Esophagus (tissue), 2 donors: Measurements from ENCODE around the gene FHIT. TPM values are rescaled to one million over a fixed set of nuclear protein-coding genes. Genes with fewer than 3 reads are reported as not detected.

ENCODE experiments used
- H3K27ac ChIP-seq, 2 donors: one replicate each; pipeline ENCODE4 v1.5.1; 2013; ENCODE audit warnings: low read depth in 2 of 2, mild to moderate bottlenecking in 2 of 2, inconsistent platforms in 1 of 2, low read length in 1 of 2, moderate library complexity in 1 of 2
- H3K27me3 ChIP-seq, 2 donors: one replicate each; pipeline ENCODE4 v1.6.1; 2013; ENCODE audit warnings: low read length in 2 of 2, control low read depth in 1 of 2, mild to moderate bottlenecking in 1 of 2; ENCODE audit not compliant: insufficient read depth in 2 of 2, control insufficient read depth in 1 of 2
- H3K36me3 ChIP-seq, 2 donors: one replicate each; pipeline ENCODE4 v1.6.1; 2013; ENCODE audit warnings: low read length in 1 of 2; ENCODE audit not compliant: control insufficient read depth in 2 of 2, insufficient read depth in 2 of 2
- H3K4me1 ChIP-seq, 2 donors: one replicate each; pipeline ENCODE4 v1.6.1; 2013; ENCODE audit warnings: low read length in 1 of 2; ENCODE audit not compliant: control insufficient read depth in 2 of 2, insufficient read depth in 2 of 2
- H3K4me3 ChIP-seq, 2 donors: one replicate each; pipeline ENCODE4 v1.5.1; 2013; ENCODE audit warnings: low read length in 2 of 2, mild to moderate bottlenecking in 2 of 2, low read depth in 1 of 2, moderate library complexity in 1 of 2
- H3K9me3 ChIP-seq, 2 donors: one replicate each; pipeline ENCODE4 v1.6.1; 2013; ENCODE audit warnings: mild to moderate bottlenecking in 2 of 2, low read depth in 1 of 2, low read length in 1 of 2, moderate library complexity in 1 of 2; ENCODE audit not compliant: control insufficient read depth in 2 of 2, insufficient read depth in 1 of 2
- WGBS, 2 donors: extraction: QIAGEN DNeasy Blood & Tissue Kit; methylation state at CpG; one replicate each; pipeline ENCODE4 v1.1.7; 2013; 5-methylcytosine and 5-hydroxymethylcytosine counted together
- polyA plus RNA-seq, 2 donors: library from polyadenylated mRNA; stranded (reverse); fragments of 200-250 nt; gene quantifications; one replicate each; pipeline ENCODE4 v1.2.3, GENCODE V29; 2013
- donor health status: healthy with polysubstance abuse.
- donor health status: Bipolar disorder and iron deficiency.

The FHIT gene
- polyA plus RNA-seq, 2 donors, result 3.4 to 5.0 TPM

GRCh38 chr3:60395173-60395762, 856.0 kb downstream of the FHIT start:
- Histone ChIP-seq H3K4me3 (no peak overlapping the region), H3K9me3 (no peaks in the 10 kb centered on the region), H3K4me1 (no peaks in the 10 kb centered on the region), H3K36me3 (no peaks in the 10 kb centered on the region), H3K27me3 (no peaks in the 10 kb centered on the region), H3K27ac (no peak overlapping the region)
- 86 to 89% methylated on average over 4 of the region's 4 CpGs for WGBS, 2 donors

DNA sequence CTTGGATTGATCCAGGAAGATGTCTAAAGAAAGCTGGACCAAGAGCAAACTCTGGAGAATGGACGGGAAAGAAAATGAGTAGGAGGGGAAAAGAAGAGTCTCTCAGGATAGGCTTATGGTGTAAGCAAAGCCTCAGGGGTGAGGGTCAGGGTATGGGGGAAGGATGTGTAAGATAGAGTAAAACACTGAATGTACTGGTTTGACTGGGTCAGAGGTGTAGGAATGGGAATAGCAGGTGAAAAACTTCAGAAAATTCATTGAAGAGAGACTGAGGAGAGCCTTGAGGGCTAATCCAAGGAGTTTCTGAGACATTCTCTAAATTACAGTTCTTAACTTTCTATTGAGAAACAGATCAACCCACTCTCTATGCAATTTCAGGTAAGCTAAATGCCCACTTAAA, 857.3 kb downstream of the FHIT start:
- no peaks in the 10 kb centered on the region for H3K9me3 ChIP-seq
- no peaks in the 10 kb centered on the region for H3K36me3 ChIP-seq
- no peak overlapping the region for H3K27ac ChIP-seq
- no peaks in the 10 kb centered on the region for H3K27me3 ChIP-seq
- H3K4me1 ChIP-seq, result no peaks in the 10 kb centered on the region
- no peak overlapping the region for H3K4me3 ChIP-seq
- WGBS, 2 donors, result 84 to 89% methylated on average over 1 of the region's 1 CpG

- Histone ChIP-seq H3K9me3 (no peaks in the 10 kb centered on the region), H3K4me3 (no peak overlapping the region), H3K36me3 (no peaks in the 10 kb centered on the region), H3K27me3 (no peaks in the 10 kb centered on the region), H3K4me1 (no peaks in the 10 kb centered on the region), H3K27ac (no peak overlapping the region)
- 91 to 96% methylated on average over 2 of the region's 2 CpGs for WGBS, 2 donors
Observed at GRCh38 chr3:60392501-60392900, 858.8 kb downstream of the FHIT start.

GRCh38 chr3:60391292-60391691, 860.0 kb downstream of the FHIT start:
- Histone ChIP-seq H3K4me3 (no peak overlapping the region), H3K27me3 (no peaks in the 10 kb centered on the region), H3K36me3 (no peaks in the 10 kb centered on the region), H3K4me1 (no peaks in the 10 kb centered on the region), H3K27ac (no peak overlapping the region), H3K9me3 (no peaks in the 10 kb centered on the region)
- 58 to 69% methylated on average over 1 of the region's 1 CpG for WGBS, 2 donors

DNA sequence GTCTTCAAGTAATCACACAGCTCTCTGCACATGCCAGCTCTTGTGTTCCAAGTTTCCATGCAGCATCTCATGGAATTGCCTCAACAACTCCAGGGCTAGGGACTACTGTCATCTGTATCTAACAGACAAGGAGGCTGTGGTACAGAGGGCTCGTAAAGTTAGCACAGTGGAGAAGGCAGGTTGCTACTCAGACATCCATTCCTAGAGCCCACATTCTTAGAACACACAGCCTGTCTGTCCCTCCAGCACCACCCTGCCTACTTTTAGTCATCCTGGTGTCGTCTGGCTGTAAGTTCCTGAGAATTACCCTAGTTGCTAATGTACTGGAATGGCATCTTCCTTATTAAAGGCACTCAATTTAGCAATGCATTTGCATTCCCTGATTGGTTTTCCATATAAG, 862.5 kb downstream of the FHIT start:
- Histone ChIP-seq H3K4me1 (no peaks in the 10 kb centered on the region), H3K36me3 (no peaks in the 10 kb centered on the region), H3K4me3 (no peak overlapping the region), H3K9me3 (no peaks in the 10 kb centered on the region), H3K27ac (no peak overlapping the region), H3K27me3 (no peaks in the 10 kb centered on the region)
- WGBS, 2 donors, result 80 to 93% methylated on average over 2 of the region's 2 CpGs

- WGBS, 2 donors, result 67 to 84% methylated on average over 3 of the region's 3 CpGs
- no peaks in the 10 kb centered on the region for H3K27me3 ChIP-seq
- H3K27ac ChIP-seq, result no peak overlapping the region
- no peaks in the 10 kb centered on the region for H3K36me3 ChIP-seq
- H3K4me3 ChIP-seq, result no peak overlapping the region
- no peaks in the 10 kb centered on the region for H3K9me3 ChIP-seq
- no peaks in the 10 kb centered on the region for H3K4me1 ChIP-seq
Observed at GRCh38 chr3:60386306-60386705, 864.9 kb downstream of the FHIT start.

- Histone ChIP-seq H3K27ac (no peak overlapping the region), H3K4me3 (no peak overlapping the region), H3K4me1 (no peaks in the 10 kb centered on the region), H3K9me3 (no peaks in the 10 kb centered on the region), H3K36me3 (no peaks in the 10 kb centered on the region), H3K27me3 (no peaks in the 10 kb centered on the region)
- WGBS, 2 donors, result 62 to 65% methylated on average over 5 of the region's 5 CpGs
Observed at GRCh38 chr3:60384341-60384740, 866.9 kb downstream of the FHIT start.

DNA sequence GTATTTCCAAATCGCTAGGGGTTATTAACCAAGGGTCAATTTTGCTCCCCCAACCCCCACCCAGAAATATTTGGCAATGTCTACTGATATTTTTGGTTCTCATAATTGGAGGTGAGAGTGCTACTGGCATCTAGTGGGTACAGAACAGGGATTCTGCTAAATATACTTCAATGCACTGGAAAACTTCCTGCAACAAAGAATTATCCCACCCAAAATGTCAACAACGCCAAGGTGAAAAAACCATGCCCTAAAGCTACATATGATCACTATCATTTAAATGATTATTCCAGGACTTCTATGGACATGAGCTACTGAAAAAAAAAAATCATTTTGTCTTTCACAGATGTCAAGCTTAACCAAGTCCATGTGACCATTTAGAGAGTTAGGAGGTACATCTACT, 867.9 kb downstream of the FHIT start:
- H3K4me3 ChIP-seq, result no peak overlapping the region
- 73 to 84% methylated on average over 2 of the region's 2 CpGs for WGBS, 2 donors
- H3K9me3 ChIP-seq, result no peaks in the 10 kb centered on the region
- no peaks in the 10 kb centered on the region for H3K36me3 ChIP-seq
- no peaks in the 10 kb centered on the region for H3K4me1 ChIP-seq
- H3K27ac ChIP-seq, result no peak overlapping the region
- H3K27me3 ChIP-seq, result no peaks in the 10 kb centered on the region

DNA sequence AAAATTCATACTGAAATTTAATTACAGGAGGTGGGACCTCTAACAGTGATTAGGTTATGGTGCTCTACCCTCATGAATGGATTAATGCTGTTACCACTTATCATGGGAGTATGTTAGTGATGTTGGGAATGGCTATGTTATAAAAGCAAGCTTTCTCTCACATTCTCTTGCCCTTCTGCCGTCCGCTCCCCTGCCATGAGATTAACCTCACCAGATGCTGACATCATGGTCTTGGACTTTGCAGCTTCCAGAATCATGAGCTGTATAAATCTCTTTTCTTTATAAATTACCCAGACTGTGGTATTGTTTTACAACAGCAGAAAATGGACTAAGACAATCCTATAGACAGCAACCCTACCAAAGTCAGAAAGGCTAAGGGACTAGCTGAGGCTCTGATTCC, 884.8 kb downstream of the FHIT start:
- Histone ChIP-seq H3K36me3 (no peaks in the 10 kb centered on the region), H3K4me1 (no peaks in the 10 kb centered on the region), H3K9me3 (no peaks in the 10 kb centered on the region), H3K27me3 (no peaks in the 10 kb centered on the region), H3K27ac (no peak overlapping the region), H3K4me3 (no peak overlapping the region)
- WGBS, 2 donors, result 87 to 96% methylated on average over 2 of the region's 2 CpGs

- Histone ChIP-seq H3K9me3 (no peaks in the 10 kb centered on the region), H3K4me3 (no peak overlapping the region), H3K4me1 (no peaks in the 10 kb centered on the region), H3K36me3 (no peaks in the 10 kb centered on the region), H3K27ac (no peak overlapping the region), H3K27me3 (no peaks in the 10 kb centered on the region)
- WGBS, 2 donors, result 30 to 39% methylated on average over 2 of the region's 2 CpGs
Observed at GRCh38 chr3:60365360-60365759, 885.9 kb downstream of the FHIT start.
